ENCODE measurements around the gene TM2D3. TPM values are rescaled to one million over a fixed set of nuclear protein-coding genes. Genes with fewer than 3 reads are reported as not detected.

The TM2D3 gene
- total RNA-seq, 2 experiments from 2014 or later = 37.8 to 38.5 TPM

DNA sequence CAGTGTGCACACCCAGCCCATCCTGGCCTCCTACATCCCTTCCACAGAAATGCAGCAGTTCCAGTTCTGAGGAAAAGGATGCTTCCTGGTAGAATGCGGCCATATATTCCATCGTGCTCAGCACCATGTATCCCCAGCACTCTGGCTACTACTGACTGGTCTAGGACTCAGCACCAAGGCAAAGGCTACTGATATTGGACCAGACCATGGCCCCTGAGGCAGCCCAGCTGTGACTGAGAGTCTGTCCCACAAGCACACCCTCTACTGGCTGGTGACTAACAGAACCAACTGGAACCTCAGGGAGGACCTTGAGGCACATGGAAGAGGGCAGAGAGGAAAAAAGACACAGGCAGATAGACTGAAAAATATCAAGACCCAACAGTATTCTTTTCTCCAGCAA, 42.1 kb upstream of the TM2D3 start:
- ATAC-seq (no peak), DNase-seq (no peak)
- H3K4me1 Mint-ChIP-seq (ENCODE audit: low read depth) = peaks cover 37% of the 10 kb centered on the region
- H3K27ac Mint-ChIP-seq = no peak overlapping the region
- peaks cover 52% of the 10 kb centered on the region for H3K36me3 Mint-ChIP-seq (ENCODE audit: low read depth)
- no peaks in the 10 kb centered on the region for H3K27me3 Mint-ChIP-seq
- CTCF ChIA-PET = interaction anchor here (1.6 kb wide), 1 partner anchor 31 kb away, joined by 3 read pairs; no protein-coding TSS in a partner anchor
- H3K9me3 Mint-ChIP-seq = no peaks in the 10 kb centered on the region
- TF ChIP-seq, protein P1, sequence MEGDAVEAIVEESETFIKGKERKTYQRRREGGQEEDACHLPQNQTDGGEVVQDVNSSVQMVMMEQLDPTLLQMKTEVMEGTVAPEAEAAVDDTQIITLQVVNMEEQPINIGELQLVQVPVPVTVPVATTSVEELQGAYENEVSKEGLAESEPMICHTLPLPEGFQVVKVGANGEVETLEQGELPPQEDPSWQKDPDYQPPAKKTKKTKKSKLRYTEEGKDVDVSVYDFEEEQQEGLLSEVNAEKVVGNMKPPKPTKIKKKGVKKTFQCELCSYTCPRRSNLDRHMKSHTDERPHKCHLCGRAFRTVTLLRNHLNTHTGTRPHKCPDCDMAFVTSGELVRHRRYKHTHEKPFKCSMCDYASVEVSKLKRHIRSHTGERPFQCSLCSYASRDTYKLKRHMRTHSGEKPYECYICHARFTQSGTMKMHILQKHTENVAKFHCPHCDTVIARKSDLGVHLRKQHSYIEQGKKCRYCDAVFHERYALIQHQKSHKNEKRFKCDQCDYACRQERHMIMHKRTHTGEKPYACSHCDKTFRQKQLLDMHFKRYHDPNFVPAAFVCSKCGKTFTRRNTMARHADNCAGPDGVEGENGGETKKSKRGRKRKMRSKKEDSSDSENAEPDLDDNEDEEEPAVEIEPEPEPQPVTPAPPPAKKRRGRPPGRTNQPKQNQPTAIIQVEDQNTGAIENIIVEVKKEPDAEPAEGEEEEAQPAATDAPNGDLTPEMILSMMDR (IDR thresholded peaks at IDR 0.05) = no peak
- H3K4me3 Mint-ChIP-seq = no peak overlapping the region
- intact Hi-C loops (cut with micrococcal nuclease) = no loop called here
- POLR2A ChIA-PET = no interaction called here

GRCh38 chr15:101692801-101693598, 40.8 kb upstream of the TM2D3 start:
- ATAC-seq (peak; percentile 65), DNase-seq (peak; percentile 60)
- Mint-ChIP-seq H3K9me3 (no peaks in the 10 kb centered on the region), H3K27me3 (no peaks in the 10 kb centered on the region), H3K4me3 (no peak overlapping the region), H3K36me3 (ENCODE audit: low read depth) (peaks cover 48% of the 10 kb centered on the region), H3K4me1 (ENCODE audit: low read depth) (peaks cover 35% of the 10 kb centered on the region), H3K27ac (peak overlapping the region; percentile 84)
- POLR2A ChIA-PET = no interaction called here
- TF ChIP-seq, protein P1 (IDR thresholded peaks at IDR 0.05) = no peak
- intact Hi-C loops (cut with micrococcal nuclease) = no loop called here
- CTCF ChIA-PET = interaction anchor here (1.5 to 1.6 kb wide), 2 partner anchors 26 to 32 kb away, joined by 3 read pairs; no protein-coding TSS in a partner anchor

GRCh38 chr15:101689901-101690300, 37.7 kb upstream of the TM2D3 start:
- no peaks in the 10 kb centered on the region for H3K9me3 Mint-ChIP-seq
- no peak overlapping the region for H3K4me3 Mint-ChIP-seq
- TF ChIP-seq, protein P1 (IDR thresholded peaks at IDR 0.05) = no peak
- no peaks in the 10 kb centered on the region for H3K27me3 Mint-ChIP-seq
- intact Hi-C loops (cut with micrococcal nuclease) = no loop called here
- ATAC-seq (peak; percentile 72), DNase-seq (peak; percentile 61)
- CTCF ChIA-PET = no interaction called here
- peaks cover 31% of the 10 kb centered on the region for H3K36me3 Mint-ChIP-seq (ENCODE audit: low read depth)
- H3K27ac Mint-ChIP-seq = no peak overlapping the region
- POLR2A ChIA-PET = interaction anchor here (1.1 kb wide), 1 partner anchor 14 kb away, joined by 3 read pairs; no protein-coding TSS in a partner anchor
- peaks cover 28% of the 10 kb centered on the region for H3K4me1 Mint-ChIP-seq (ENCODE audit: low read depth)

GRCh38 chr15:101686718-101687117, 34.5 kb upstream of the TM2D3 start:
- peaks cover 15% of the 10 kb centered on the region for H3K36me3 Mint-ChIP-seq (ENCODE audit: low read depth)
- no peak overlapping the region for H3K4me3 Mint-ChIP-seq
- no peaks in the 10 kb centered on the region for H3K9me3 Mint-ChIP-seq
- ChIA-PET CTCF (no interaction called here), POLR2A (no interaction called here)
- ATAC-seq = no peak
- no peak overlapping the region for H3K27ac Mint-ChIP-seq
- H3K4me1 Mint-ChIP-seq (ENCODE audit: low read depth) = peaks cover 10% of the 10 kb centered on the region
- intact Hi-C loops (cut with micrococcal nuclease) = no loop called here
- TF ChIP-seq, protein P1 (IDR thresholded peaks at IDR 0.05) = no peak
- DNase-seq = no peak
- no peaks in the 10 kb centered on the region for H3K27me3 Mint-ChIP-seq

GRCh38 chr15:101684877-101685276, 32.7 kb upstream of the TM2D3 start:
- Mint-ChIP-seq H3K9me3 (no peaks in the 10 kb centered on the region), H3K27ac (no peak overlapping the region), H3K36me3 (ENCODE audit: low read depth) (peaks cover 15% of the 10 kb centered on the region), H3K4me3 (no peak overlapping the region), H3K4me1 (ENCODE audit: low read depth) (peaks cover 6% of the 10 kb centered on the region), H3K27me3 (no peaks in the 10 kb centered on the region)
- intact Hi-C loops (cut with micrococcal nuclease) = no loop called here
- DNase-seq (no peak), ATAC-seq (no peak)
- ChIA-PET CTCF (no interaction called here), POLR2A (no interaction called here)
- TF ChIP-seq, protein P1 (IDR thresholded peaks at IDR 0.05) = no peak

Measured in activated CD8-positive, alpha-beta T cell treated with anti-CD3 and anti-CD28 coated beads for 36 hours (primary cell).